ENCODE measurements around the gene CCDC78. TPM values are rescaled to one million over a fixed set of nuclear protein-coding genes. Genes with fewer than 3 reads are reported as not detected.
A peak's percentile ranks its signal among the peaks of the same experiment; 100 is the strongest.

The CCDC78 gene
- total and polyA plus RNA-seq, 2 experiments from 2014 or later = 10.5 to 12.6 TPM

GRCh38 chr16:686459-687260 lies 39.6 kb downstream of the CCDC78 start:
- TF ChIP-seq POLR2AphosphoS5 (IDR thresholded peaks at IDR 0.05; ENCODE audit: low read depth) = no peak
- TF ChIP-seq REST (IDR thresholded peaks at IDR 0.05; ENCODE audit: unreplicated experiment) = no peak
- TF ChIP-seq ZNF114 (CRISPR knock-in tag; IDR thresholded peaks at IDR 0.05) = no peak
- TF ChIP-seq CTCF (conservative IDR thresholded peaks at IDR 0.05; ENCODE audit: low read depth in 2 of 2) = no peak
- no peaks in the 10 kb centered on the region; the same call in 1 of the 2 replicates for H3K79me2 ChIP-seq (replicated peaks; ENCODE audit: insufficient read depth)
- no peak overlapping the region for H3K4me3 Mint-ChIP-seq

GRCh38 chr16:685967-686366 lies 40.3 kb downstream of the CCDC78 start:
- H3K79me2 ChIP-seq (replicated peaks; ENCODE audit: insufficient read depth) = peaks cover 6% of the 10 kb centered on the region; the same call in 1 of the 2 replicates
- peaks cover 5% of the 10 kb centered on the region; the same call in 1 of the 2 replicates for H3K4me1 ChIP-seq (ENCODE audit: insufficient read depth)
- no peak overlapping the region for H3K27ac ChIP-seq (ENCODE audit: low read depth)
- Mint-ChIP-seq H3K9me3 (no peaks in the 10 kb centered on the region; the same call in 2 of the 3 replicates), H3K27me3 (ENCODE audit: insufficient read depth, low read depth, poor library complexity) (peaks cover 22% of the 10 kb centered on the region), H3K27ac (no peak overlapping the region), H3K4me1 (peaks cover 14% of the 10 kb centered on the region), H3K36me3 (ENCODE audit: low read depth) (peaks cover 33% of the 10 kb centered on the region), H3K4me3 (peak overlapping the region; percentile 39; the same call in 1 of the 3 replicates)
- no peak overlapping the region for H3K4me2 ChIP-seq
- H3K9me2 ChIP-seq (ENCODE audit: insufficient read depth) = no peaks in the 10 kb centered on the region
- H4K20me1 ChIP-seq (replicated peaks; ENCODE audit: insufficient read depth) = peaks cover 14% of the 10 kb centered on the region; the same call in 1 of the 2 replicates
- peaks cover 23% of the 10 kb centered on the region for H3F3A ChIP-seq (replicated peaks; ENCODE audit: low read depth)
- H2AFZ ChIP-seq = no peak overlapping the region
- DNase-seq (ENCODE audit: low spot score) = peak; percentile 61
- 0 out of 2 replicates have a peak, but pooled peaks cover 3% of the 10 kb centered on the region for H3K27me3 ChIP-seq (ENCODE audit: insufficient read depth)
- peak; percentile 3; the same call in 1 of the 3 replicates for ATAC-seq
- no peak overlapping the region for H3K4me3 ChIP-seq
- no peaks in the 10 kb centered on the region; the same call in 1 of the 2 replicates for H3K36me3 ChIP-seq (ENCODE audit: insufficient read depth)
- no peak for TF ChIP-seq JUNB (IDR thresholded peaks at IDR 0.05; ENCODE audit: unreplicated experiment)
- no peak for TF ChIP-seq POLR2AphosphoS5 (IDR thresholded peaks at IDR 0.05; ENCODE audit: low read depth)
- peak; percentile 51 to 76 for TF ChIP-seq CTCF (conservative IDR thresholded peaks at IDR 0.05; ENCODE audit: low read depth in 2 of 2)

More at GRCh38 chr16:686459-687260, 39.6 kb downstream of the CCDC78 start:
- H3K4me2 ChIP-seq = no peak overlapping the region
- H3K9me2 ChIP-seq (ENCODE audit: insufficient read depth) = no peaks in the 10 kb centered on the region
- no peaks in the 10 kb centered on the region; the same call in 1 of the 3 replicates for H3K9me3 Mint-ChIP-seq
- DNase-seq (ENCODE audit: low spot score) = no peak
- peaks cover 8% of the 10 kb centered on the region for H3K4me1 Mint-ChIP-seq
- H3K27ac Mint-ChIP-seq = no peak overlapping the region
- no peaks in the 10 kb centered on the region; the same call in 1 of the 2 replicates for H3K36me3 ChIP-seq (ENCODE audit: insufficient read depth)
- H3F3A ChIP-seq (replicated peaks; ENCODE audit: low read depth) = peaks cover 16% of the 10 kb centered on the region
- no peak overlapping the region for H2AFZ ChIP-seq
- peaks cover 26% of the 10 kb centered on the region for H3K36me3 Mint-ChIP-seq (ENCODE audit: low read depth)
- peaks cover 5% of the 10 kb centered on the region; the same call in 1 of the 2 replicates for H3K4me1 ChIP-seq (ENCODE audit: insufficient read depth)
- no peak overlapping the region for H3K27ac ChIP-seq (ENCODE audit: low read depth)
- no peak overlapping the region for H3K4me3 ChIP-seq
- peaks cover 21% of the 10 kb centered on the region for H3K27me3 Mint-ChIP-seq (ENCODE audit: insufficient read depth, low read depth, poor library complexity)
- peaks cover 8% of the 10 kb centered on the region; the same call in 1 of the 2 replicates for H4K20me1 ChIP-seq (replicated peaks; ENCODE audit: insufficient read depth)
- ATAC-seq = no peak
- peaks cover 10% of the 10 kb centered on the region for H3K27me3 ChIP-seq (ENCODE audit: insufficient read depth)

All from GM23338 (cell line).